ENCODE data around the gene SLC26A1. TPM values are rescaled to one million over a fixed set of nuclear protein-coding genes. Genes with fewer than 3 reads are reported as not detected.
A peak's percentile ranks its signal among the peaks of the same experiment; 100 is the strongest.

Gene SLC26A1
- total and polyA plus RNA-seq, 2 of the 13 experiments (the other 11 are each of a cell fraction or from before 2014, with no cell fraction given): 5.4 to 22.9 TPM

DNA sequence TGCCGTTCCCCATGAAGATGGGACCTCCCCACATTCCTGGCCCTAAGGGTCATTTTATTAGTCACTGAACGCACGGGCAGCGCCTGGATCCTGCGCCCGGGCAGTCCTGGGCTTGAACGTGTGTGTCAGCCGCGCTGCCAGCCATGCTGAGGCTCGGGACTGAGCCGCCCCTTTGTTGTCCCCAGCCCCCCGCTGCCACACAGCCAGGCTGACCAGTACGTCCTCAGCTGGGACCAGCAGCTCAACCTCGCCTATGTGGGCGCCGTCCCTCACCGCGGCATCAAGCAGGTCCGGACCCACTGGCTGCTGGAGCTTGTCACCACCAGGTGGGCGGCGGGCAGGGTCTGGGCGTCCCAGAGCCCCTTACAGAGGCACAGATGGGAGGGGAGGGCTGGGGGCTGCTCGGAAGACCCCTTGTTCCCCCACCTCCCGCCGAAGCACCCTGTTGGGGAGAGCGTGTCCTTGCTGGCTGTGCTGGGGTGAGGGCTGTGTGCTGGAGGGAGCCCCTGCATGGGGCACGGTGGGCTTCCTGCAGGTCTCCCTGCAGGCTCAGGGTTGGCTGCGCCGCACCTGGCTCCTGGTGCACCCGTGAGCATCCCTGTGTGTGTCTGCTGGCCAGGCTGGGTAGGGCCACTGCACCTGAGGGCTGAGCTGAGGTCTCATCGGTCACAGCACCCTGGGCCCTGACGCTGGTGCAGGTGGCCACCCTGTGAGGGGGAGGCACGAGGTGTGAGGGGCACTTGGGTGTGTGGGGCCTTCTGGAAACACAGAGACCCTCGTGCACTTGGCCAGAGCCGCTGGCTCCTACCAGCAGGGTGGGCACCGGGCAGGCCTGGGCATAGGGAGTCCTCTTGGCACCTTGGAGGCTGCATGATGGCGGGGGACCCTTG, 5.3 kb downstream of the SLC26A1 start:
- peak overlapping the region; percentile 54 to 75 (median 55); a peak in 5 of 6 replicates for H3K4me3 ChIP-seq (replicated peaks in 1 of 3; ENCODE audit: insufficient read depth in 1 of 3, low read depth in 2 of 3, low read length in 3 of 3)
- H2AFZ ChIP-seq (ENCODE audit: low read length): no peak overlapping the region
- H3K36me3 ChIP-seq (replicated peaks in 1 of 2; ENCODE audit: control insufficient read depth in 1 of 2, insufficient read depth in 2 of 2, low read length in 2 of 2): peaks cover 9 to 15% of the 10 kb centered on the region in 2 experiments; a peak in 4 of 5 replicates
- H3K79me2 ChIP-seq (ENCODE audit: insufficient read depth, low read length): peaks cover 16% of the 10 kb centered on the region
- peaks cover 0 to 5% of the 10 kb centered on the region in 2 experiments; a peak in 1 of 5 replicates for H3K27me3 ChIP-seq (ENCODE audit: control insufficient read depth in 1 of 2, insufficient read depth in 2 of 2, low read length in 2 of 2)
- no peak for DNase-seq (ENCODE audit: low spot score)
- in situ Hi-C loops (cut with HindIII; ENCODE audit: extremely low pct_ligation_motif_present, low pct_unique_long_range_greater_than_20kb): loop anchor here (5.0 to 10.0 kb wide), 2 partner anchors 56 to 173 kb away; partner anchors contain the start of genes GAK and TMEM175
- BruUV-seq (replicated peaks): TSS peak; percentile 3
- H4K20me1 ChIP-seq (ENCODE audit: insufficient read depth, low read length): no peaks in the 10 kb centered on the region
- H3K4me2 ChIP-seq (ENCODE audit: low read depth, low read length): peak overlapping the region; percentile 91
- no peak; the same call in 2 of the 3 replicates for ATAC-seq
- no peaks in the 10 kb centered on the region for H3K9me3 ChIP-seq (ENCODE audit: low read length)
- intact Hi-C loops (cut with micrococcal nuclease; ENCODE audit: unreplicated experiment): loop anchor here (1.0 to 2.0 kb wide), 3 partner anchors 57 to 174 kb away; no protein-coding TSS in a partner anchor
- peaks cover 48% of the 10 kb centered on the region for H3K4me1 ChIP-seq (ENCODE audit: insufficient read depth, low read length)
- H3K27ac ChIP-seq (ENCODE audit: extremely low read length, insufficient read depth, low read length): peak overlapping the region; percentile 64
- POLR2A ChIA-PET: interaction anchor here (0.7 to 3.2 kb wide), 12 partner anchors 13 to 301 kb away, joined by 3 to 25 read pairs (median 3); partner anchors contain the start of genes GAK and TMEM175
- CTCF ChIA-PET (ENCODE audit: low intra/inter-chr PET ratio, low total read pairs): interaction anchor here (1.3 kb wide), 1 partner anchor 62 kb away, joined by 5 read pairs; no protein-coding TSS in a partner anchor
- H3K9ac ChIP-seq (ENCODE audit: insufficient read depth, low read depth, low read length): peak overlapping the region; percentile 69
- 53% methylated on average over 3 of the region's 37 CpGs for WGBS (ENCODE audit: low lambda C conversion rate)
- FAIRE-seq: no peak
- TF ChIP-seq ZNF547 (CRISPR knock-in tag; IDR thresholded peaks at IDR 0.05): no peak
- TF ChIP-seq SMC3 (IDR thresholded peaks at IDR 0.05; ENCODE audit: low read length): no peak
- TF ChIP-seq, protein P1, sequence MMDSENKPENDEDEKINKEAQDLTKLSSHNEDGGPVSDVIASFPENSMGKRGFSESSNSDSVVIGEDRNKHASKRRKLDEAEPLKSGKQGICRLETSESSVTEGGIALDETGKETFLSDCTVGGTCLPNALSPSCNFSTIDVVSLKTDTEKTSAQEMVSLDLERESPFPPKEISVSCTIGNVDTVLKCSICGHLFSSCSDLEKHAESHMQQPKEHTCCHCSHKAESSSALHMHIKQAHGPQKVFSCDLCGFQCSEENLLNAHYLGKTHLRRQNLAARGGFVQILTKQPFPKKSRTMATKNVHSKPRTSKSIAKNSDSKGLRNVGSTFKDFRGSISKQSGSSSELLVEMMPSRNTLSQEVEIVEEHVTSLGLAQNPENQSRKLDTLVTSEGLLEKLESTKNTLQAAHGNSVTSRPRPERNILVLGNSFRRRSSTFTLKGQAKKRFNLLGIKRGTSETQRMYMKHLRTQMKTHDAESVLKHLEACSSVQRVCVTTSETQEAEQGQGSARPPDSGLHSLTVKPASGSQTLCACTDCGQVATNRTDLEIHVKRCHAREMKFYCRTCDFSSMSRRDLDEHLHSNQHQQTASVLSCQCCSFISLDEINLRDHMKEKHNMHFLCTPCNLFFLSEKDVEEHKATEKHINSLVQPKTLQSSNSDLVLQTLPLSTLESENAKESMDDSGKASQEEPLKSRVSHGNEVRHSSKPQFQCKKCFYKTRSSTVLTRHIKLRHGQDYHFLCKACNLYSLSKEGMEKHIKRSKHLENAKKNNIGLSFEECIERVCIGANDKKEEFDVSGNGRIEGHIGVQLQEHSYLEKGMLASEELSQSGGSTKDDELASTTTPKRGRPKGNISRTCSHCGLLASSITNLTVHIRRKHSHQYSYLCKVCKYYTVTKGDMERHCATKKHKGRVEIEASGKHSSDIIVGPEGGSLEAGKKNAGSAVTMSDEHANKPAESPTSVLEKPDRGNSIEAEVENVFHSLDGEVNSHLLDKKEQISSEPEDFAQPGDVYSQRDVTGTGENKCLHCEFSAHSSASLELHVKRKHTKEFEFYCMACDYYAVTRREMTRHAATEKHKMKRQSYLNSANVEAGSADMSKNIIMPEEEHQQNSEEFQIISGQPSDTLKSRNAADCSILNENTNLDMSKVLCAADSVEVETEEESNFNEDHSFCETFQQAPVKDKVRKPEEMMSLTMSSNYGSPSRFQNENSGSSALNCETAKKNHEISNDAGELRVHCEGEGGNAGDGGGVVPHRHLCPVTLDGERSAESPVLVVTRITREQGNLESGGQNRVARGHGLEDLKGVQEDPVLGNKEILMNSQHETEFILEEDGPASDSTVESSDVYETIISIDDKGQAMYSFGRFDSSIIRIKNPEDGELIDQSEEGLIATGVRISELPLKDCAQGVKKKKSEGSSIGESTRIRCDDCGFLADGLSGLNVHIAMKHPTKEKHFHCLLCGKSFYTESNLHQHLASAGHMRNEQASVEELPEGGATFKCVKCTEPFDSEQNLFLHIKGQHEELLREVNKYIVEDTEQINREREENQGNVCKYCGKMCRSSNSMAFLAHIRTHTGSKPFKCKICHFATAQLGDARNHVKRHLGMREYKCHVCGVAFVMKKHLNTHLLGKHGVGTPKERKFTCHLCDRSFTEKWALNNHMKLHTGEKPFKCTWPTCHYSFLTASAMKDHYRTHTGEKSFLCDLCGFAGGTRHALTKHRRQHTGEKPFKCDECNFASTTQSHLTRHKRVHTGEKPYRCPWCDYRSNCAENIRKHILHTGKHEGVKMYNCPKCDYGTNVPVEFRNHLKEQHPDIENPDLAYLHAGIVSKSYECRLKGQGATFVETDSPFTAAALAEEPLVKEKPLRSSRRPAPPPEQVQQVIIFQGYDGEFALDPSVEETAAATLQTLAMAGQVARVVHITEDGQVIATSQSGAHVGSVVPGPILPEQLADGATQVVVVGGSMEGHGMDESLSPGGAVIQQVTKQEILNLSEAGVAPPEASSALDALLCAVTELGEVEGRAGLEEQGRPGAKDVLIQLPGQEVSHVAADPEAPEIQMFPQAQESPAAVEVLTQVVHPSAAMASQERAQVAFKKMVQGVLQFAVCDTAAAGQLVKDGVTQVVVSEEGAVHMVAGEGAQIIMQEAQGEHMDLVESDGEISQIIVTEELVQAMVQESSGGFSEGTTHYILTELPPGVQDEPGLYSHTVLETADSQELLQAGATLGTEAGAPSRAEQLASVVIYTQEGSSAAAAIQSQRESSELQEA (CRISPR knock-in tag; IDR thresholded peaks at IDR 0.05; ENCODE audit: not compliant biosample characterization): no peak
- 0 out of 2 replicates have a peak, but pooled peaks have one; percentile 14 for TF ChIP-seq ZBTB38 (CRISPR knock-in tag; IDR thresholded peaks at IDR 0.05)
- no peak for TF ChIP-seq FOXO1 (CRISPR knock-in tag; IDR thresholded peaks at IDR 0.05)
- TF ChIP-seq DNMT3B (CRISPR knock-in tag; conservative IDR thresholded peaks at IDR 0.05): no peak
- TF ChIP-seq ZNF792 (CRISPR knock-in tag; IDR thresholded peaks at IDR 0.05): no peak
- no peak for TF ChIP-seq FOXJ3 (CRISPR knock-in tag; IDR thresholded peaks at IDR 0.05; ENCODE audit: borderline replicate concordance)
- peak; percentile 20 for TF ChIP-seq U2AF1 (optimal IDR thresholded peaks at IDR 0.05; ENCODE audit: low read depth, low read length)
- peak; percentile 77; the same call in 1 of the 2 replicates for TF ChIP-seq ZBTB4 (CRISPR knock-in tag; IDR thresholded peaks at IDR 0.05; ENCODE audit: borderline replicate concordance)

All from HepG2 (cell line).